Dedifferentiated amniotic fluid mesenchymal stem cell (primary cell): ENCODE measurements around the gene C15orf62.

Experiments used
- DNase-seq: peaks from one replicate; pipeline ENCODE4 v3.0.0-alpha.2; 2016; ENCODE audit errors: extremely low spot score

The C15orf62 gene

GRCh38 chr15:40755812-40756208, 14.0 kb upstream of the C15orf62 start:
- DNase-seq: no peak

- no peak for DNase-seq
Measured at GRCh38 chr15:40756938-40757337, 12.8 kb upstream of the C15orf62 start.

- DNase-seq: no peak
Measured at GRCh38 chr15:40759961-40760360, 9.8 kb upstream of the C15orf62 start.

GRCh38 chr15:40762919-40763800, 6.6 kb upstream of the C15orf62 start:
- no peak for DNase-seq

- no peak for DNase-seq
Measured at GRCh38 chr15:40763801-40764628, 5.8 kb upstream of the C15orf62 start, which contains the start of gene GCHFR. TSS of gene GCHFR (plus strand) at chr15:40764068. CDS start at chr15:40764181, 113 bp downstream.

- DNase-seq: no peak
Measured at GRCh38 chr15:40764629-40765103, 5.1 kb upstream of the C15orf62 start.

GRCh38 chr15:40766194-40766815, 3.5 kb upstream of the C15orf62 start:
- DNase-seq: no peak

GRCh38 chr15:40766906-40767837, 2.6 kb upstream of the C15orf62 start:
- DNase-seq: no peak

GRCh38 chr15:40767838-40768500, 1.8 kb upstream of the C15orf62 start:
- DNase-seq: no peak

GRCh38 chr15:40768521-40769273, 1.1 kb upstream of the C15orf62 start:
- DNase-seq: no peak

GRCh38 chr15:40770147-40770721, 454 bp downstream of the C15orf62 start:
- no peak for DNase-seq

GRCh38 chr15:40771242-40771641, 1.5 kb downstream of the C15orf62 start:
- no peak for DNase-seq

GRCh38 chr15:40772014-40772413, 2.2 kb downstream of the C15orf62 start:
- DNase-seq: no peak

- no peak for DNase-seq
Measured at GRCh38 chr15:40773496-40773895, 3.7 kb downstream of the C15orf62 start.

- DNase-seq: no peak
Measured at GRCh38 chr15:40773902-40774301, 4.1 kb downstream of the C15orf62 start.

- DNase-seq: no peak
Measured at GRCh38 chr15:40775007-40775406, 5.2 kb downstream of the C15orf62 start.

GRCh38 chr15:40775740-40776536, 6.2 kb downstream of the C15orf62 start:
- DNase-seq: no peak

- peak; percentile 66 for DNase-seq
Measured at GRCh38 chr15:40776537-40777141, 6.9 kb downstream of the C15orf62 start.
